ENCODE data around the gene EFHC1.

DNA sequence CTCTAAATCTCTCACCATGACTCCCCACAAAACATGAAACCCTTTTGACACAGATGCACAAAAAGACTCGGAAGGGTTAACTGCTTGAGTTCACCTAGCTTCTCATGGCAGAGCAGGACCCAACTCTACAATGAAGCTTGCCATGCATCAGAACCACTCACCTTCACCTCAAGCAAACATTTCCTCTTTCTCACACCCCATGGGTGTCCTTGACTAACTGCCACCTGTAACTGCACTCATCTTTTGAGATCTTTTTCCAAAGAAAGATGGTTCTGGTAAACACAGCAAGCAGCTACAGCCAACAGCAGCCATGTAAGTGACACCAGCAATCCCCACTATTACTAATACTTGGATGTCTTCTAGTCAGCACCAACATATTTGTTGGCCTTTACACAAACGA lies 76.5 kb downstream of the EFHC1 start:
- TF ChIP-seq, protein P1, sequence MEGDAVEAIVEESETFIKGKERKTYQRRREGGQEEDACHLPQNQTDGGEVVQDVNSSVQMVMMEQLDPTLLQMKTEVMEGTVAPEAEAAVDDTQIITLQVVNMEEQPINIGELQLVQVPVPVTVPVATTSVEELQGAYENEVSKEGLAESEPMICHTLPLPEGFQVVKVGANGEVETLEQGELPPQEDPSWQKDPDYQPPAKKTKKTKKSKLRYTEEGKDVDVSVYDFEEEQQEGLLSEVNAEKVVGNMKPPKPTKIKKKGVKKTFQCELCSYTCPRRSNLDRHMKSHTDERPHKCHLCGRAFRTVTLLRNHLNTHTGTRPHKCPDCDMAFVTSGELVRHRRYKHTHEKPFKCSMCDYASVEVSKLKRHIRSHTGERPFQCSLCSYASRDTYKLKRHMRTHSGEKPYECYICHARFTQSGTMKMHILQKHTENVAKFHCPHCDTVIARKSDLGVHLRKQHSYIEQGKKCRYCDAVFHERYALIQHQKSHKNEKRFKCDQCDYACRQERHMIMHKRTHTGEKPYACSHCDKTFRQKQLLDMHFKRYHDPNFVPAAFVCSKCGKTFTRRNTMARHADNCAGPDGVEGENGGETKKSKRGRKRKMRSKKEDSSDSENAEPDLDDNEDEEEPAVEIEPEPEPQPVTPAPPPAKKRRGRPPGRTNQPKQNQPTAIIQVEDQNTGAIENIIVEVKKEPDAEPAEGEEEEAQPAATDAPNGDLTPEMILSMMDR (IDR thresholded peaks at IDR 0.05): no peak
- no peak for TF ChIP-seq POLR2A (IDR thresholded peaks at IDR 0.05)
- no peak for TF ChIP-seq POLR2AphosphoS5 (IDR thresholded peaks at IDR 0.05)

Measured in breast epithelium (tissue), 3 donors.